ENCODE data around the gene P4HA2.

- TF ChIP-seq CTCF (IDR thresholded peaks at IDR 0.05 in 8 of 11, conservative IDR thresholded peaks at IDR 0.05 in 3 of 11) (no peak), POLR2AphosphoS5 (IDR thresholded peaks at IDR 0.05) (no peak), POLR2A (IDR thresholded peaks at IDR 0.05) (no peak)
Observed at GRCh38 chr5:132264546-132265335, 37.1 kb upstream of the P4HA2 start.
